ENCODE data around the gene SLC25A46. TPM values are rescaled to one million over a fixed set of nuclear protein-coding genes. Genes with fewer than 3 reads are reported as not detected.
"Not testable (repeated sequence)": the region's sequence is repeated elsewhere in the genome, so short reads cannot be mapped to it uniquely, and the experiment has no call there.

SLC25A46 gene
- total RNA-seq, 1 experiment from 2014 or later = 42.1 TPM

DNA sequence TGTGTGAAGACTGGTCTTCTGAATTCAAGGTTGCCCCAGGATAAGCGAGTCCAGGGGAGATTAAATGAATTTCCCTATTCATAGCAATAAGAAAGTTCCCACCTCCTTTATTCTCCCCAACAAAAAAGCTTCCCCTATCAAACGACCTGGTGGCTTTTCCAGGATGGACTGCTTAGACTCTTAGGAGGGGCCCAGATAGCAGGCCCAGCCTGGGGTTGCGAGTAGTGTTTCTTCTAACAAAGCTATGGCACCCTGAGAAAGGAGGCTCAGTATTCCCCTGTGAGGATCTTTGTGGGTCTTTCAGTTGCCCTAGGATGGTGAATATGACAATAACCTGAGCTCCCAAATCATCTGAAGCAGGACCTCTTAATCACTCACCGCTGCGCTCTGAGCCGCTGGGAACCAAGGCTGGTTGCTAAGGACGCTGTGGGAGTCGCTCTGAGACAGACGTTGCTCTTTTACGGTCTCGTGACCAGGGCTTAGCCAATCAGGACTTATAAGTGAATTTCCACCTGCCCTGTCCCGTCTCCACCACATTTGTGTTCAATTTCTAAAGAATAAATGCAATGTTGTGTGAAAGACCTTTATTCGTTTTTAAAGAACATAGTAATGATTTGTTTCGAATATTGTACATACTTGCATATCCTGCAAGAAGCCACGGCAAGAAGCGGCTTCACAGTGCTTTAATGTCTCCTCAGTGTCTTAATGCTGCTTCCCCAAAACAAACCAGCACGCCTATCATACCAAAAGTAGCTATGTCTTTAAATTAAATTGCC is 12.4 kb upstream of the SLC25A46 start, which contains the start of gene TMEM232:
Gene TMEM232 (minus strand): TSS at position 423 of the 776 bp plus-strand sequence. CDS start 59,319 bp downstream, outside the sequence.
- Histone ChIP-seq H3F3A (ENCODE audit: low read length, unreplicated experiment) (no peaks in the 10 kb centered on the region), H3K36me3 (ENCODE audit: low read depth, low read length) (no peaks in the 10 kb centered on the region), H3K27ac (ENCODE audit: low read length) (no peak within 1 kb of the TSS), H3K9me3 (ENCODE audit: low read length) (no peaks in the 10 kb centered on the region), H3K4me2 (ENCODE audit: low read length) (peak within 1 kb of the TSS; percentile 91), H3K4me3 (ENCODE audit: low read length) (peak within 1 kb of the TSS; percentile 73), H3K79me2 (ENCODE audit: low read length) (no peaks in the 10 kb centered on the region), H3K4me1 (ENCODE audit: insufficient read depth, low read length) (0 out of 2 replicates have a peak, but pooled peaks cover 3% of the 10 kb centered on the region), H2AFZ (ENCODE audit: low read length) (peak within 1 kb of the TSS; percentile 100), H3K9me2 (replicated peaks; ENCODE audit: low read length) (no peaks in the 10 kb centered on the region), H3K27me3 (ENCODE audit: low read length) (no peaks in the 10 kb centered on the region), H3K9ac (ENCODE audit: low read length) (no peak within 1 kb of the TSS), H4K20me1 (ENCODE audit: low read length) (no peaks in the 10 kb centered on the region)
- TF ChIP-seq, protein P1, sequence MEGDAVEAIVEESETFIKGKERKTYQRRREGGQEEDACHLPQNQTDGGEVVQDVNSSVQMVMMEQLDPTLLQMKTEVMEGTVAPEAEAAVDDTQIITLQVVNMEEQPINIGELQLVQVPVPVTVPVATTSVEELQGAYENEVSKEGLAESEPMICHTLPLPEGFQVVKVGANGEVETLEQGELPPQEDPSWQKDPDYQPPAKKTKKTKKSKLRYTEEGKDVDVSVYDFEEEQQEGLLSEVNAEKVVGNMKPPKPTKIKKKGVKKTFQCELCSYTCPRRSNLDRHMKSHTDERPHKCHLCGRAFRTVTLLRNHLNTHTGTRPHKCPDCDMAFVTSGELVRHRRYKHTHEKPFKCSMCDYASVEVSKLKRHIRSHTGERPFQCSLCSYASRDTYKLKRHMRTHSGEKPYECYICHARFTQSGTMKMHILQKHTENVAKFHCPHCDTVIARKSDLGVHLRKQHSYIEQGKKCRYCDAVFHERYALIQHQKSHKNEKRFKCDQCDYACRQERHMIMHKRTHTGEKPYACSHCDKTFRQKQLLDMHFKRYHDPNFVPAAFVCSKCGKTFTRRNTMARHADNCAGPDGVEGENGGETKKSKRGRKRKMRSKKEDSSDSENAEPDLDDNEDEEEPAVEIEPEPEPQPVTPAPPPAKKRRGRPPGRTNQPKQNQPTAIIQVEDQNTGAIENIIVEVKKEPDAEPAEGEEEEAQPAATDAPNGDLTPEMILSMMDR (conservative IDR thresholded peaks at IDR 0.05; ENCODE audit: low read depth, low read length) = no peak
- TF ChIP-seq EZH2 (IDR thresholded peaks at IDR 0.05; ENCODE audit: low read length, unreplicated experiment) (no peak), EZH2phosphoT487 (IDR thresholded peaks at IDR 0.05; ENCODE audit: borderline replicate concordance, low read length) (no peak)
- intact Hi-C loops (cut with micrococcal nuclease) = loop anchor here (2.0 kb wide), 1 partner anchor 30 kb away; no protein-coding TSS in a partner anchor
- BruUV-seq (replicated peaks) = no TSS peak
- ATAC-seq = peak; percentile 100
- ChIA-PET POLR2A (ENCODE audit: unreplicated experiment) (no interaction called here), CTCF (interaction anchor here (0.7 kb wide), 1 partner anchor 738 kb away, joined by 3 read pairs; no protein-coding TSS in a partner anchor)
- peak; percentile 90 for DNase-seq

DNA sequence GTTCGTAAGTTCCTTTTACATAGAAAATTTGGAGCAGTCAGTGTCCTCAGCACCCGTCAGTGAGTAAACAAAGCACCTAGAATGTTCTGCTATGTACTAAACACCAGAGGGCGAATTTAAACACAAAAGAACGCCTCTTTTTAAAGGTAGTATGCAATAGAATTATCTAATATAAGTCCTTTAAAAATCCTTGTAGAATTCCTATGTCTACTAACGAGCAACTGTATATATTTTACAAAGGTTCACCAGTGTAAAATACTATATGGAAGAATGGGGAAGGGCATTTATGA is 11.8 kb upstream of the SLC25A46 start:
- Histone ChIP-seq H2AFZ (ENCODE audit: low read length) (peak overlapping the region; percentile 100), H3K27ac (ENCODE audit: low read length) (no peak overlapping the region), H3K36me3 (ENCODE audit: low read depth, low read length) (no peaks in the 10 kb centered on the region), H3K4me3 (ENCODE audit: low read length) (peak overlapping the region; percentile 73), H3K9me3 (ENCODE audit: low read length) (no peaks in the 10 kb centered on the region), H3K27me3 (ENCODE audit: low read length) (no peaks in the 10 kb centered on the region), H3K9me2 (replicated peaks; ENCODE audit: low read length) (no peaks in the 10 kb centered on the region), H3F3A (ENCODE audit: low read length, unreplicated experiment) (no peaks in the 10 kb centered on the region), H3K4me2 (ENCODE audit: low read length) (peak overlapping the region; percentile 91), H3K4me1 (ENCODE audit: insufficient read depth, low read length) (0 out of 2 replicates have a peak, but pooled peaks cover 3% of the 10 kb centered on the region), H3K9ac (ENCODE audit: low read length) (no peak overlapping the region), H3K79me2 (ENCODE audit: low read length) (no peaks in the 10 kb centered on the region), H4K20me1 (ENCODE audit: low read length) (no peaks in the 10 kb centered on the region)
- no TSS peak for BruUV-seq (replicated peaks)
- ATAC-seq (peak; percentile 80), DNase-seq (peak; percentile 53)
- TF ChIP-seq EZH2phosphoT487 (IDR thresholded peaks at IDR 0.05; ENCODE audit: borderline replicate concordance, low read length) (no peak), EZH2 (IDR thresholded peaks at IDR 0.05; ENCODE audit: low read length, unreplicated experiment) (no peak)
- TF ChIP-seq, protein P1 (conservative IDR thresholded peaks at IDR 0.05; ENCODE audit: low read depth, low read length) = peak; percentile 65
- intact Hi-C loops (cut with micrococcal nuclease) = loop anchor here (2.0 kb wide), 1 partner anchor 30 kb away; no protein-coding TSS in a partner anchor
- ChIA-PET CTCF (interaction anchor here (0.7 kb wide), 1 partner anchor 737 kb away, joined by 3 read pairs; no protein-coding TSS in a partner anchor), POLR2A (ENCODE audit: unreplicated experiment) (no interaction called here)

DNA sequence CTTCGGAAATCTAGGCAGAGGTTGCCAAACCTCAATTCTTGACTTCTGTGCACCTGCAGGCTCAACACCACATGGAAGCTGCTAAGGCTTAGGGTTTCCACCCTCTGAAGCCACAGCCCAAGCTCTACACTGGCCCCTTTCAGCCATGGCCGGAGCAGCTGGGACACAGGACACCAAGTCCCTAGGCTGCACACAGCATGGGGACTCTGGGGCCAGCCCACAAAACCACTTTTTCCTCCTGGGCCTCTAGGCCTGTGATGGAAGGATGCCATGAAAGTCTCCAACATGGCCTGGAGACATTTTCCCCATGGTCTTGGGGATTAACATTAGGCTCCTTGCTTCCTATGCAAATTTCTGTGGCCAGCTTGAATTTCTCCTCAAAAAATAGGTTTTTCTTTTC is 7.3 kb upstream of the SLC25A46 start:
- H3K79me2 ChIP-seq (ENCODE audit: low read length); BruUV-seq (replicated peaks); H3K27ac ChIP-seq (ENCODE audit: low read length); H3F3A ChIP-seq (ENCODE audit: low read length, unreplicated experiment); H3K9me3 ChIP-seq (ENCODE audit: low read length); H3K9ac ChIP-seq (ENCODE audit: low read length); H3K27me3 ChIP-seq (ENCODE audit: low read length); H3K36me3 ChIP-seq (ENCODE audit: low read depth, low read length); intact Hi-C loops (cut with micrococcal nuclease); DNase-seq; H2AFZ ChIP-seq (ENCODE audit: low read length); CTCF ChIA-PET; ATAC-seq; H4K20me1 ChIP-seq (ENCODE audit: low read length); H3K4me1 ChIP-seq (ENCODE audit: insufficient read depth, low read length); H3K4me2 ChIP-seq (ENCODE audit: low read length); H3K4me3 ChIP-seq (ENCODE audit: low read length); POLR2A ChIA-PET (ENCODE audit: unreplicated experiment); H3K9me2 ChIP-seq (replicated peaks; ENCODE audit: low read length): not testable (repeated sequence)

Data from PC-3 (cell line).